ENCODE measurements around the gene GRIA2.

The GRIA2 gene

GRCh38 chr4:157389741-157390140, 169.2 kb downstream of the GRIA2 start:
- FAIRE-seq: no peak

GRCh38 chr4:157405070-157405469, 184.5 kb downstream of the GRIA2 start:
- FAIRE-seq: no peak

All from endometrium (tissue), 2 donors.